NCI-H82 treated with DMSO at 0.1 percent for 48 hours (cell line): ENCODE measurements around the gene PPM1D.
"Not testable (repeated sequence)": the region's sequence is repeated elsewhere in the genome, so short reads cannot be mapped to it uniquely, and the experiment has no call there.

Experiments used
- DNase-seq: peaks from one replicate; lab custom pipeline; 2025; ENCODE audit not compliant: unreplicated experiment; lab: John Stamatoyannopoulos, UW

The PPM1D gene

DNA sequence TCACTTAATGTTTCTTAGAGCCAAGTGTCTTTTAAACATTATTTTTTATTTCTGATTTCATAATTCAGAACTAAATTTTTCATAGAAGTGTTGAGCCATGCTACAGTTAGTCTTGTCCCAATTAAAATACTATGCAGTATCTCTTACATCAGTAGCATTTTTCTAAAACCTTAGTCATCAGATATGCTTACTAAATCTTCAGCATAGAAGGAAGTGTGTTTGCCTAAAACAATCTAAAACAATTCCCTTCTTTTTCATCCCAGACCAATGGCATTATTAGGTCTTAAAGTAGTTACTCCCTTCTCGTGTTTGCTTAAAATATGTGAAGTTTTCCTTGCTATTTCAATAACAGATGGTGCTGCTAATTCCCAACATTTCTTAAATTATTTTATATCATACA lies 64.0 kb downstream of the PPM1D start:
- DNase-seq: no peak

DNA sequence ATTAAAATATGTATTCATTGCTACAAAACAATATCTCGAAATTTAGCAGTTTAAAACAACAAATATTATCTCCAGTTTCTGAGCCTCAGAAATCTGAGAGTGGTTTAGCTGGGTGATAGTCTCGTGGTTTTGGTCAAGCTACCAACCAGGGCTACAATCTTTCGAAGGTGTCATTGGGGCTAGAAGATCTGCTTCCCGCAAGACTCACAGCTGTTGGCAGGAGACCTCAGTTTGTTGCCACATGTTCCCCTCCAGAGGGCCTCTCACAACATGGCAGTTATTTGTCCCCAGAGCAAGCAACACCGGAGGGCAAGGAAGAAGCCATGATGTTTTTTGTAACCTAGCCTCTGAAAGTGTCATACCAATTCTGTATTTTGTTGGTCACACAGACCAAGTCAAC lies 65.6 kb downstream of the PPM1D start:
- DNase-seq: no peak

DNA sequence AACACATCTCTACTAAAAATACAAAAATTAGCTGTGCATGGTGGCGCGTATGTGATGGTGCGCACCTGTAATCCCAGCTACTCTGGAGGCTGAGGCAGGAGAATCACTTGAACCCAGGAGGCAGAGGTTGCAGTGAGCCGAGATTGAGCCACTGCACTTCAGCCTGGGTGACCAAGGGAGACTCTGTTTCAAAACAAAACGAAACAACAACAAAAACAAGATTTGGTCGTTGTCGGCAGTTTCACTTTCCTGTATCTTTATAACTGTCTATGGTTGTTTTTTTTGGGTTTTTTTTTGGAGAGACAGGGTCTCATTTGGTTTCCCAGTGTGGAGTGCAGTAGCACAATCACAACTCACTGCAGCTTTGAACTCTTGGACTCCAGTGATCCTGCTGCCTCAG lies 68.7 kb downstream of the PPM1D start:
- DNase-seq: not testable (repeated sequence)

DNA sequence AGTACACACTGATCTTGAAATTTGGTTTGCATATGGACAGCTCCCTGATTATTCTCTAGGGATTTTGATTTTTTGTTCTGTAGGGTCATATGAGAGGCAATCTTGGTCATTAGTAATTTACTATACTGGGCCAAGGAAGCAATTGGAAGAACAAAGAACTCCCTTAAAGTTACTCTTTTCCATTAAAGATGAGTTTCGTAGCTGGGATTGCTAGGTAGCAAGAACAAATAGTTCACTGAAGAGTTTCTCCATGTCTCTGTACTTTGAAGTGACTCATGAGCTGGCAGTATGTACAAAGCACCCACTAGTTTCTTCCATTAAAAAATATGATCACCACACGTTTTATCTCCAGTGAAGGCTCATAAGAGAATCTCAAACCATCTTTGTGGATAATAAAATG lies 71.5 kb downstream of the PPM1D start:
- no peak for DNase-seq

DNA sequence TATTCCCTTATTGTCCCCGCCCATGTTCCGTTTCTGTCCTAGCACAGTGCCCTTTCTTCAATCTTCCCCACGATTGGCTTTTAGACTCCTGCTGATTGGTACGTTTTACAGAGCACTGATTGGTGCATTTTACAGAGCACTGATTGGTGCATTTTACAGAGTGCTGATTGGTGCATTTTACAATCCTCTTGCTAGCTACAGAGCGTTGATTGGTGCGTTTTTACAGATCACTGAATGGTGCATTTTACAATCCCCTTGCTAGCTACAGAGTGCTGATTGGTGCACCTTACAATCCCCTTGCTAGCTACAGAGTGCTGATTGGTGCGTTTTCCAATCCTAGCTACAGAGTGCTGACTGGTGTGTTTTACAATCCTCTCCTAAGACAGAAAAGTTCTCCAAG lies 74.6 kb downstream of the PPM1D start:
- not testable (repeated sequence) for DNase-seq

DNA sequence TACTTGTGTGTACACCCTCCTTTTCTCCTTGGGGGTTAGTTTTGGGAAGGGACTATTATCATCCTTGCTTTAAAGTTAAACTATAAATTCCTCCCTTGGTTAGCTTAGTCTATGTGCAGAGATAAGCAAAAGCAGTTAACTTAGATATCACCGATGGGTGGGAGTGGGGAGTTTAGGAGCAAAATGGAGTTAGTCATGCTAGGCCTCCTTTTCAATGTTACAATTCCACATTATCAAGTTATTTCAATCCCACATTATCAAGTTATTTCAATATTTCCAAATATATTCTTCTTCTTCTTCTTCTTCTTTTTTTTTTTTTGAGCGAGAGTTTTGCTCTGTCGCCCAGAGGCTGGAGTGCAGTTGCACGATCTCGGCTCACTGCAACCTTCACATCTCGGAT lies 76.0 kb downstream of the PPM1D start:
- DNase-seq: no peak

DNA sequence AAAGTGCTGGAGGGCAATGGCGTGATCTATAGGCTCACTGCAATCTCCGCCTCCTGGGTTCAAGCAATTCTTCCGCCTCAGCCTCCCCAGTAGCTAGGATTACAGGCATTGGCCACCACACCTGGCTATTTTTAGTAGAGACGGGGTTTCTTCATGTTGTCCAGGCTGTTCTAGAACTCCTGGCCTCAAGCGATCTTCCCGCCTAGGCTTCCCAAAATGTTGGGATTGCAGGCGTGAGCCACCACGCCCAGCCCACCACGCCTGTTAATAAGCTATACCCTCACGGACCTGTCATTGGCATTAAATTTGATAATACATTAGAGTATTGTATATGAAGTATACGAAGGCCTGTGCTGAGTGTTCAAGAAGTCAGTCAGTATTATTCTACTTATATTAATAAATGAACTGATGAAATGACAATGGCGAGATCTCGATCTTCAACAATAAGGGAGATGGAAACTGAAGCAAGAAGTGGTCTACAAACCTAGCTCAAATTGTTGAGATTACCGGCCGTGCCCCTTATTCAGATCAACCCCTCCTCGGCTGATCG lies 76.8 kb downstream of the PPM1D start:
- DNase-seq: no peak

DNA sequence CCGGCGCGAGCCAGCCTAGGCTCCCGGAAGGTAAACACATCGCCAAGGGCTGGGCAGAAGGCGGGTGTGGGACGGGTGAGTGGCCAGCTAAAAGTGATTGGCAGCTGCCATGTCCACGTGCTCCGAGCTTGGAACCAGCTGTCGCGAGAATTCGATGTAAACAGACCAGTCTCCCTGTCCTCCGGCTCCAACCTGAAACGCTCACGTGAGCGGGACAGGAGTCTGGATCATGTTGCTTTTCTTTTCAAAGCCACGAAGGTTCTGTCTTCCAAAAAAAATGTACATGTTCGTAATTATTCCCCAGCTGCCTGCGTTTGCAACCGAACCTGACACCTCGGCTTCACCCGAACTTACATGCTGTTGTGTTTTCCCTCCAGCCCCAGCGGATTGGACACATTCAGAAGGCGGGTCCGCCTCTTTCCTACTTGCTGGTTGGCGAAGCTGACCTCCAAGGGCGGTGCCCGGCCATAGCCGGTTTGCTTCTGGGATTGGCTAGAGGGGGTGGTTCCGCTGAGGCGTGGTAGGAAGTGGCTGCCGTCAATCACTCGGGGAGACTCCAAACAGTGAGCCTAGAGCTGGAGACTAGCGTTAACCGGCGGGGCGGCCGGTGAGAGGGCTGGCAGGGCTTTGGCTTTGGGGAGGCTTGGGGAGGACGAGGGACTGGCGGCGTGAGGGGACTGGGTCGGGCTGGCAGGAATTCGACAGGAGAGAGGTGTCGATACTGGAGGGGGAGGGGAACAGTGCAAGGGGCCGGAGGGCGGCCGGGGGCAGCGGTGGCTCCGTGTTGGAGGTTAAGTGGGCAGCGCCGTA lies 77.5 kb downstream of the PPM1D start, which contains the start of gene BCAS3:
TSS of gene BCAS3 (plus strand) at position 544 of the 810 bp plus-strand sequence.
- DNase-seq: peak; percentile 96

DNA sequence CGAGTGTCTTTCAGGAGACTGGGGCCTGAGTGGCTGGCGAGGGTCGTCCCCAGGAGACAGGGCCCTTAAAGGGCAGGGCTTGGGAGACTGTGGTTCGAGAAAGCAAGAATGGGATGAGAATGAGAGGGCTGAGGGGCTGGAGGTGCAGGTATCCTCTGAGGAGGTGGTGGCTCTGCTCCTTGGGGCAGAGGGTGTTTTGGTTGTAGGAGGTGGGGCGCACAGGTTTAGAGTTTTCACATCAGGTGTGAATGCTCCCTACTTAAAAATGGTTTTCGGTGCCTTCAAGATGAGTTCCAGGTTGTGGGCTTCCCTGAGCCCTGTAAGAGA lies 78.1 kb downstream of the PPM1D start:
- DNase-seq: no peak

DNA sequence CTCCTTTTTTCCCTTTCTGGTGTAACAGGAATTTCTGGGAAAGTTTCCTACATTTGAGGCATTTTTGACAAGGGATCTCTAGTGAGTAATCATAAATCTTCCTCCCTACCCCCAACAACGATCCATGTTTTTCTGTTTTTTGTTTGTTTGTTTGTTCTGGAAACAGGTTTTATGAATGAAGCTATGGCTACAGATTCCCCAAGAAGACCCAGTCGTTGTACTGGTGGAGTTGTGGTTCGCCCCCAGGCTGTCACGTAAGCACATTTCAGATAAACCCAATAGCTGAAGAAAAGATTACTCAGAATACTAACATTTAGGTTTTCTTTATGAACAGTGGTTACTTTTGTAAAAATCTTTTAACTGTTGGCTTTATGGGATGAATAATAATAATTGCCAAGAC lies 79.3 kb downstream of the PPM1D start:
- DNase-seq: no peak

DNA sequence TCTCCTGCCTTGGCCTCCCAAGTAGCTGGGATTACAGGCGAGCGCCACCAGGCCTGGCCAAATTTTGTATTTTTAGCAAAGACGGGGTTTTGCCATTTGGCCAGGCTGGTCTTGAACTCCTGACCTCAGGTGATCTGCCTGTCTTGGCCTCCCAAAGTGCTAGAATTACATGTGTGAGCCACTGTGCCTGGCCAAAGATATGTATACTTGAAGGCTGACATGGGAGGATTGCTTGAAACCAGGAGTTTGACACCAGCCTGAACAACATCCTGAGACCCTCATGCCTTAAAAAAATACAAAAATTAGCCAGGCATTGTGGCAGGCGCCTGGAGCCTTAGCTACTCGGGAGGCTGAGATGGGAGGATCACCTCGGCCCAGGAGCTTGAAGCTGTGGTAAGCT lies 80.8 kb downstream of the PPM1D start:
- no peak for DNase-seq

DNA sequence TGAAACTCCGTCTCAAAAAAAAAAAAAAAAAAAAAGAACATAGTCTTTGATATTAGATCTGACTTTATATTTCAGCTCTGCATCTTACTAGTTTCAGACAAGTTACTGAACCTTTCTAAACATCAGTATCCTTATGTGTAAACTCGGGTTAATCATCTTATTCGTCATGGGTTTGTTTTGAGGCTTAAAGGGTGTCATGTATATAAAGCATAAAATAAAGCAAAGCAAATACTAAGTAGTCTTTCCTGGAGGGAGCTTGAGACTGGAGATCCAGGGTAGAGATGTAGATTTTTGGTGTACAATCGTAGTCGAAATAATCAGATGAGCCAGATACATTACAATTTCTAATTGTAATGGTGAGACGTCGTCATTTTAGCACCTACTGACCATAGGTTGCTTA lies 85.4 kb downstream of the PPM1D start:
- DNase-seq: no peak

DNA sequence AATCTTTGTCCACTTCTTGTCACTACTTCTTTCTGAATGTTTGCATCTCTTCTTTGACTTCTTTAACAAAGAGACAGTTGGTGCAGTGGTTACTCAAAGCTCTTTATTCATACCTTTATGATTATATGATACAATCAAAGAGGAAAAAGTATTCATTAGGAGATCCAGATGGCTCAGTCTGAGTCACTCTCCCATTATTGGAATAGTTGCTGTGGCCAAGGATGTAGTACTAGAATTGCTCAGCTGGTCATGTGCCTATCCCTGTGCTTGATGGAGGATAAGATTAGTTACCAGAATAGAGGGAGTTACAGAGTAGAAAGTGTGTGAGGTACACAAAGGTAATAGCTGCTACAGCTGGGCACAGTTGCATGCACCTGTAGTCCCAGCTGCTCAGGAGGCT lies 96.0 kb downstream of the PPM1D start:
- DNase-seq: no peak

DNA sequence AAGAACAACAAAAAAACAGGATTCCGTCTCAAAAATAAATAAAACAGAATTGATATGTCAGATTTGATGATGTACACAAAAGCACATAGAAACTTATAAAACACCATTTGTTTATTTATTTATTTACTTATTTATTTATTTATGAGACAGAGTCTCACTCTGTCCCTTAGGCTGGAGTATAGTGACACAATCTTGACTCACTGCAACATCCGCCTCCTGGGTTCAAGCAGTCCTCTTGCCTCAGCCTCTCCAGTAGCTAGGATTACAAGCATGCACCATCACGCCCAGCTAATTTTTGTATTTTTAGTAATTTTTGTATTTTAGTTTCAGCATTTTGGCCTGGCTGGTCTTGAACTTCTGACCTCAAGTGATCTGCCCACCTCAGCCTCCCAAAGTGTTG lies 99.1 kb downstream of the PPM1D start:
- no peak for DNase-seq

DNA sequence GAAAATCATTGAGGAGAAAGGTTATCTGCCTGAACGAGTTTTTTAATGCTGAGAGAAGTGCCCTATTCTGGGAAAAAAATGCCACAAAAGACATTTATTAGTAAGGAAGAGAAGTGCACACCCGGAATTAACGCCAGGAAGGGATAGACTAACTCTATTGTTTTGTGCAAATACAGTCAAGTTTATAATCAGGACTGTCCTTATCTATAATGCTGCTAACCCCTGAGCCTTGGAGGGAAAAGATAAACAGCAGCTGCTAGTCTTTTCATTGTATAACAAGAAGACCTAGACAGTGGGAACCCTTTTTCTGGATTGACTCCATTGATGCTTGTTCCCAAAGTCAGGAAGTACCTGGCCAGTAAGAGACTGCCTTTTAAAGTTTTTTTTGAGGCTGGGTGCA lies 104.2 kb downstream of the PPM1D start:
- no peak for DNase-seq

DNA sequence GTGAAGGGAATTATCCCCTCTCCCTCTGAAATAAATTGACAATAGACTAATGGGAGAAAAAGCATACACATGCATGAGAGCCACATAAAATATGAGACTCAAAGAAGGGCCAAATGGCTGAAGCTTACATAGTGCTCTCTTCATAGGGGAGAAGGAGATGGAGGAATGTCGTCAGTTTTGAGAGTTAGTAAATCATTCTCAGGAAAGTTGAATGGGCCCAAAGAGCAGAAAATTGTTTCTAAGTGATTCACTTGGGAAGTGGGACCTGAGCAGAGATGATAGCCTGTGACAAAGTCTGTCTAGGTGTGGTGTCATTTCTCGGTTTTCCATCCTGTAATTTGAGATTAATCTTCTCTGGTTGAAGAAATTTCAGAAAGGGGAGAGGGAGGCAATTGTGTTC lies 112.7 kb downstream of the PPM1D start:
- DNase-seq: no peak

DNA sequence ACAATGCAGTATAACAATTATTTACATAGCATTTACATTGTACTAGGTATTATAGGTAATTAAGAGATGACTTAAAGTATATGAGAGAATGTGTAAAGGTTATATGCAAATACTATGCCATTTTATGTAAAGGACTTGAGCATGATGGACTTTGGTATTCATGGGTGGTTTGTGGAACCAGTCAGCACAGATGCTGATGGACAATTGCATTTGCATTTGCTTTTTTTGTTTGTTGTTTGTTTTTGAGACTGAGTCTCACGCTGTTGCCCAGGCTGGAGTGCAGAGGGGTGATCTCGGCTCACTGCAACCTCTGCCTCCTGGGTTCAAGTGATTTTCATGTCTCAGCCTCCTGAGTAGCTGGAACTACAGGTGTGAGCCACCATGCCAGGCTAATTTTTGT lies 113.6 kb downstream of the PPM1D start:
- DNase-seq: no peak
